ENCODE measurements around the gene MMADHC. TPM values are rescaled to one million over a fixed set of nuclear protein-coding genes. Genes with fewer than 3 reads are reported as not detected.

Gene MMADHC
- total RNA-seq, 1 experiment from 2014 or later = 130 TPM

GRCh38 chr2:149525323-149525722 lies 62.3 kb downstream of the MMADHC start:
- no peaks in the 10 kb centered on the region for H3K36me3 ChIP-seq (ENCODE audit: low read depth, low read length)
- no peaks in the 10 kb centered on the region for H4K20me1 ChIP-seq (ENCODE audit: low read length)
- BruUV-seq (replicated peaks) = no TSS peak
- H3K27ac ChIP-seq (ENCODE audit: low read length) = no peak overlapping the region
- no peaks in the 10 kb centered on the region for H3K79me2 ChIP-seq (ENCODE audit: low read length)
- ATAC-seq (no peak), DNase-seq (no peak)
- ChIA-PET CTCF (no interaction called here), POLR2A (ENCODE audit: unreplicated experiment) (no interaction called here)
- no peaks in the 10 kb centered on the region for H3K9me2 ChIP-seq (replicated peaks; ENCODE audit: low read length)
- H3K27me3 ChIP-seq (ENCODE audit: low read length) = peaks cover 13% of the 10 kb centered on the region; the same call in 1 of the 2 replicates
- no peak overlapping the region for H3K4me2 ChIP-seq (ENCODE audit: low read length)
- no peaks in the 10 kb centered on the region for H3K9me3 ChIP-seq (ENCODE audit: low read length)
- H3K9ac ChIP-seq (ENCODE audit: low read length) = no peak overlapping the region
- intact Hi-C loops (cut with micrococcal nuclease) = no loop called here
- no peaks in the 10 kb centered on the region for H3F3A ChIP-seq (ENCODE audit: low read length, unreplicated experiment)
- TF ChIP-seq CTCF (conservative IDR thresholded peaks at IDR 0.05; ENCODE audit: low read depth, low read length) (no peak), EZH2phosphoT487 (IDR thresholded peaks at IDR 0.05; ENCODE audit: borderline replicate concordance, low read length) (no peak), EZH2 (IDR thresholded peaks at IDR 0.05; ENCODE audit: low read length, unreplicated experiment) (no peak)
- H2AFZ ChIP-seq (ENCODE audit: low read length) = no peak overlapping the region
- peaks cover 15% of the 10 kb centered on the region; the same call in 1 of the 2 replicates for H3K4me1 ChIP-seq (ENCODE audit: insufficient read depth, low read length)
- no peak overlapping the region for H3K4me3 ChIP-seq (ENCODE audit: low read length)
